HCT116 (cell line): ENCODE results near the gene URM1. TPM values are rescaled to one million over a fixed set of nuclear protein-coding genes. Genes with fewer than 3 reads are reported as not detected.

ENCODE experiments used
- ATAC-seq: fragments of 200-7000 bp; cut with Tn5 transposase; 2 replicates; pipeline ENCODE4 v1.9.1; 2020; ENCODE audit warnings: mild to moderate bottlenecking, moderate library complexity
- BruUV-seq: library from RNA; stranded (reverse); fragments of 400-500 nt; replicated peaks from 2 replicates; lab custom pipeline; 2021; lab: Mats Ljungman, UMichigan
- CTCF ChIA-PET: fragments of 300-600 bp; sonication (Branson Sonifier 250); formaldehyde crosslinking; loops from one replicate; lab custom pipeline; 2021; ENCODE audit warnings: antibody characterized with exemption; lab: Charles Lee
- POLR2A ChIA-PET: fragments of 300-600, 350-600 bp; sonication (Branson Sonifier 250); formaldehyde crosslinking; loops from one replicate; lab custom pipeline; 2021; ENCODE audit warnings: antibody characterized with exemption; lab: Charles Lee
- RAD21 ChIA-PET, 2 experiments: fragments of 300-600 bp; sonication (Branson Sonifier 250); formaldehyde crosslinking; loops; one replicate each; lab custom pipeline; 2023; ENCODE audit warnings: low total read pairs in 2 of 2; ENCODE audit not compliant: uncharacterized antibody in 2 of 2, unreplicated experiment in 2 of 2, low non-redundant PET in 1 of 2; lab: Charles Lee
- DNase-seq: peaks from one replicate; pipeline ENCODE4 v3.0.0-alpha.2; 2010; ENCODE audit warnings: low read depth, low spot score
- H2AFZ ChIP-seq: fragments of 200-600 bp; shearing (Covaris generic), sonication (generic); 2 replicates; pipeline ENCODE4 v1.6.1; 2017; ENCODE audit warnings: low read depth, mixed run types, mixed read lengths, antibody characterized with exemption, low read length; ENCODE audit not compliant: poor library complexity, severe bottlenecking
- H3K27ac ChIP-seq: 2 replicates; pipeline ENCODE4 v1.5.1; 2012; ENCODE audit warnings: low read depth, low read length
- H3K27me3 ChIP-seq: fragments of 200-600 bp; sonication (generic); 2 replicates; pipeline ENCODE4 v1.6.1; 2016; ENCODE audit warnings: mixed run types, low read length, mixed read lengths; ENCODE audit not compliant: insufficient read depth
- H3K36me3 ChIP-seq, 2 experiments: fragments of 200-500 bp in 1 of 2; fragments of 200-600 bp in 1 of 2; sonication (Bioruptor generic) in 1 of 2; sonication (generic) in 1 of 2; 2 replicates each; pipeline versions ENCODE4 v1.5.1 to v1.6.1; 2014 to 2016; ENCODE audit warnings: low read length in 2 of 2, inconsistent platforms in 1 of 2, mixed read lengths in 1 of 2, mixed run types in 1 of 2; ENCODE audit not compliant: insufficient read depth in 2 of 2, control insufficient read depth in 1 of 2
- H3K4me1 ChIP-seq, 2 experiments: fragments of 200-600 bp in 1 of 2; sonication (generic) in 1 of 2; 2 replicates each; pipeline versions ENCODE4 v1.5.1 to v1.6.1; 2012 to 2017; ENCODE audit warnings: low read length in 2 of 2, inconsistent platforms in 1 of 2, mild to moderate bottlenecking in 1 of 2, mixed read lengths in 1 of 2, mixed run types in 1 of 2, moderate library complexity in 1 of 2; ENCODE audit not compliant: insufficient read depth in 2 of 2, control insufficient read depth in 1 of 2
- H3K4me2 ChIP-seq: fragments of 200-600 bp; sonication (generic); 2 replicates; pipeline ENCODE4 v1.6.1; 2017; ENCODE audit warnings: mixed run types, low read length, mixed read lengths
- H3K4me3 ChIP-seq, 2 experiments: fragments of 200-600 bp in 1 of 2; sonication (generic) in 1 of 2; replicated peaks in 1 of 2; 2 replicates each; pipeline ENCODE4 v1.5.1; 2011 to 2016; ENCODE audit warnings: low read length in 2 of 2, control low read depth in 1 of 2, low read depth in 1 of 2, mild to moderate bottlenecking in 1 of 2, mixed read lengths in 1 of 2, mixed run types in 1 of 2
- H3K79me2 ChIP-seq: fragments of 200-600 bp; sonication (generic); 2 replicates; pipeline ENCODE4 v1.6.1; 2017; ENCODE audit warnings: mild to moderate bottlenecking, mixed run types, low read length, moderate library complexity, mixed read lengths; ENCODE audit not compliant: insufficient read depth
- H3K9ac ChIP-seq: fragments of 200-600 bp; sonication (generic); 2 replicates; pipeline ENCODE4 v1.6.1; 2016; ENCODE audit warnings: low read length, mixed read lengths
- H3K9me2 ChIP-seq: fragments of 200-600 bp; sonication (generic), shearing (Covaris generic); 2 replicates; pipeline ENCODE4 v1.6.1; 2017; ENCODE audit warnings: mixed run types, mild to moderate bottlenecking, moderate library complexity; ENCODE audit not compliant: insufficient read depth
- H3K9me3 ChIP-seq, 2 experiments: fragments of 200-500 bp in 1 of 2; fragments of 200-600 bp in 1 of 2; sonication (Bioruptor generic) in 1 of 2; sonication (generic) in 1 of 2; 2 replicates each; pipeline ENCODE4 v1.6.1; 2014 to 2017; ENCODE audit warnings: low read length in 2 of 2, mixed read lengths in 2 of 2, inconsistent platforms in 1 of 2, low read depth in 1 of 2, mild to moderate bottlenecking in 1 of 2, mixed run types in 1 of 2, moderate library complexity in 1 of 2; ENCODE audit not compliant: control insufficient read depth in 1 of 2, insufficient read depth in 1 of 2
- H4K20me1 ChIP-seq: fragments of 200-600 bp; sonication (generic), shearing (Covaris generic); 2 replicates; pipeline ENCODE4 v1.6.1; 2017; ENCODE audit warnings: mixed run types, mild to moderate bottlenecking, moderate library complexity; ENCODE audit not compliant: insufficient read depth
- ATF3 ChIP-seq: IDR thresholded peaks from 2 replicates; pipeline ENCODE4 v1.6.1; 2012
- CBX3 ChIP-seq: IDR thresholded peaks from 2 replicates; pipeline ENCODE4 v1.6.1; 2012; ENCODE audit warnings: low read depth
- CEBPB ChIP-seq: IDR thresholded peaks from 2 replicates; pipeline ENCODE4 v1.6.1; 2012; ENCODE audit warnings: low read depth
- EGR1 ChIP-seq: IDR thresholded peaks from 2 replicates; pipeline ENCODE4 v1.6.1; 2012; ENCODE audit warnings: low read depth
- ELF1 ChIP-seq: IDR thresholded peaks from 2 replicates; pipeline ENCODE4 v1.6.1; 2012; ENCODE audit warnings: low read depth, borderline replicate concordance
- EZH2 ChIP-seq: fragments of 200-600 bp; sonication (generic); IDR thresholded peaks from 2 replicates; pipeline ENCODE4 v1.6.1; 2017; ENCODE audit warnings: antibody characterized with exemption, mixed run types
- EZH2phosphoT487 ChIP-seq: fragments of 200-600 bp; IDR thresholded peaks from 2 replicates; pipeline ENCODE4 v1.6.1; 2018; ENCODE audit warnings: antibody characterized with exemption, borderline replicate concordance
- FOSL1 ChIP-seq: IDR thresholded peaks from 2 replicates; pipeline ENCODE4 v1.6.1; 2012; ENCODE audit warnings: low read depth
- JUND ChIP-seq: IDR thresholded peaks from 2 replicates; pipeline ENCODE4 v1.6.1; 2012
- MAX ChIP-seq: IDR thresholded peaks from 2 replicates; pipeline ENCODE4 v1.6.1; 2012
- POLR2A ChIP-seq: IDR thresholded peaks from 2 replicates; pipeline ENCODE4 v1.7.0; 2011; ENCODE audit warnings: borderline replicate concordance; ENCODE audit not compliant: insufficient read depth, insufficient read length; ENCODE audit errors: extremely low read depth
- POLR2AphosphoS5 ChIP-seq: IDR thresholded peaks from 2 replicates; pipeline ENCODE4 v1.6.1; 2011; ENCODE audit warnings: mild to moderate bottlenecking, low read depth, low read length, moderate library complexity
- RAD21 ChIP-seq: IDR thresholded peaks from 2 replicates; pipeline ENCODE4 v1.6.1; 2012; ENCODE audit warnings: low read depth, mild to moderate bottlenecking
- REST ChIP-seq: IDR thresholded peaks from 2 replicates; pipeline ENCODE4 v1.6.1; 2012; ENCODE audit warnings: low read depth
- SP1 ChIP-seq: IDR thresholded peaks from 2 replicates; pipeline ENCODE4 v1.6.1; 2012; ENCODE audit warnings: low read depth
- SRF ChIP-seq: IDR thresholded peaks from 2 replicates; pipeline ENCODE4 v1.6.1; 2012; ENCODE audit warnings: low read depth
- TCF7L2 ChIP-seq: IDR thresholded peaks from 2 replicates; pipeline ENCODE4 v1.7.0; 2011; ENCODE audit warnings: borderline replicate concordance, inconsistent platforms; ENCODE audit not compliant: insufficient read depth, insufficient read length; ENCODE audit errors: extremely low read depth
- YY1 ChIP-seq: IDR thresholded peaks from 2 replicates; pipeline ENCODE4 v1.6.1; 2011; ENCODE audit warnings: low read length, low read depth, moderate library complexity, mild to moderate bottlenecking; ENCODE audit not compliant: insufficient replicate concordance; ENCODE audit errors: extremely low read depth
- ZFX ChIP-seq: fragments of 450-650 bp; IDR thresholded peaks from 2 replicates; pipeline ENCODE4 v1.6.1; 2017
- intact Hi-C: fragments of 100-400 bp; cut with micrococcal nuclease; formaldehyde crosslinking; loops from 2 replicates; pipeline ENCODE4 v1.10.0; 2022
- total RNA-seq: library from RNA; stranded (reverse); gene quantifications from one replicate; pipeline ENCODE4 v1.2.1, GENCODE V29; 2021; ENCODE audit not compliant: unreplicated experiment

Gene URM1
- total RNA-seq, 1 experiment from 2014 or later: 51.6 TPM

GRCh38 chr9:128382261-128382660, 11.1 kb downstream of the URM1 start:
- ChIA-PET RAD21 (no interaction called here), CTCF (no interaction called here), POLR2A (no interaction called here)
- Histone ChIP-seq H3K27ac (no peak overlapping the region), H3K4me3 (no peak overlapping the region), H4K20me1 (no peaks in the 10 kb centered on the region), H3K9ac (no peak overlapping the region), H3K9me2 (no peaks in the 10 kb centered on the region), H3K27me3 (no peaks in the 10 kb centered on the region), H3K4me1 (no peaks in the 10 kb centered on the region), H3K4me2 (no peak overlapping the region), H3K36me3 (peaks cover 0 to 8% of the 10 kb centered on the region in 2 experiments; a peak in 2 of 4 replicates), H3K79me2 (peaks cover 13% of the 10 kb centered on the region; the same call in 1 of the 2 replicates), H2AFZ (no peak overlapping the region), H3K9me3 (no peaks in the 10 kb centered on the region)
- TF ChIP-seq TCF7L2 (no peak), MAX (no peak)
- ATAC-seq: no peak
- BruUV-seq: no TSS peak
- intact Hi-C loops: no loop called here
- no peak for DNase-seq

GRCh38 chr9:128383007-128383753, 12.0 kb downstream of the URM1 start:
- DNase-seq (no peak), ATAC-seq (no peak)
- no peaks in the 10 kb centered on the region for H3K9me3 ChIP-seq
- H4K20me1 ChIP-seq: no peaks in the 10 kb centered on the region
- H3K4me1 ChIP-seq: no peaks in the 10 kb centered on the region
- no peak overlapping the region for H2AFZ ChIP-seq
- CTCF ChIA-PET: no interaction called here
- no peak overlapping the region for H3K4me3 ChIP-seq
- BruUV-seq: no TSS peak
- H3K36me3 ChIP-seq: peaks cover 0 to 7% of the 10 kb centered on the region in 2 experiments; a peak in 2 of 4 replicates
- RAD21 ChIA-PET: no interaction called here
- H3K9me2 ChIP-seq: no peaks in the 10 kb centered on the region
- no peaks in the 10 kb centered on the region for H3K27me3 ChIP-seq
- POLR2A ChIA-PET: no interaction called here
- peaks cover 8% of the 10 kb centered on the region; the same call in 1 of the 2 replicates for H3K79me2 ChIP-seq
- intact Hi-C loops: no loop called here
- H3K9ac ChIP-seq: no peak overlapping the region
- no peak overlapping the region for H3K27ac ChIP-seq
- H3K4me2 ChIP-seq: no peak overlapping the region
- TF ChIP-seq FOSL1: no peak
- no peak for TF ChIP-seq YY1
- TF ChIP-seq EZH2: no peak
- no peak for TF ChIP-seq EZH2phosphoT487
- no peak for TF ChIP-seq POLR2A
- TF ChIP-seq ELF1: no peak
- no peak for TF ChIP-seq RAD21
- TF ChIP-seq ATF3: no peak
- no peak for TF ChIP-seq SRF
- TF ChIP-seq REST: no peak
- TF ChIP-seq JUND: no peak
- no peak for TF ChIP-seq ZFX
- TF ChIP-seq CEBPB: no peak
- TF ChIP-seq POLR2AphosphoS5: no peak
- no peak for TF ChIP-seq SP1
- TF ChIP-seq CBX3: no peak
- TF ChIP-seq EGR1: no peak
